Common myeloid progenitor, CD34-positive (primary cell): ENCODE results near the gene MESD.

Experiments used
- CTCF ChIA-PET: fragments of 350-600 bp; sonication (Branson Sonifier 250); formaldehyde crosslinking; loops from one replicate; lab custom pipeline; 2021; ENCODE audit warnings: antibody characterized with exemption; lab: Charles Lee
- POLR2A ChIA-PET: fragments of 350-600 bp; sonication (Branson Sonifier 250); formaldehyde crosslinking; loops from one replicate; lab custom pipeline; 2021; ENCODE audit warnings: antibody characterized with exemption; lab: Charles Lee
- DNase-seq, 3 donors: peaks; one replicate each; pipeline versions ENCODE4 v3.0.0 to v3.0.0-alpha.2; 2013
- H3K27ac ChIP-seq, 2 experiments: 1 replicate in 1 of 2; 2 replicates in 1 of 2; pipeline ENCODE4 v1.7.0; 2013; ENCODE audit warnings: inconsistent platforms in 2 of 2, low read length in 2 of 2, mild to moderate bottlenecking in 2 of 2, low read depth in 1 of 2, moderate library complexity in 1 of 2; ENCODE audit not compliant: severe bottlenecking in 2 of 2, insufficient read depth in 1 of 2, poor library complexity in 1 of 2
- H3K27me3 ChIP-seq, 5 experiments: replicated peaks in 2 of 5; 1 replicate in 3 of 5; 2 replicates in 2 of 5; pipeline versions ENCODE4 v1.6.1 to v1.7.0; 2013; ENCODE audit warnings: low read length in 4 of 5, mild to moderate bottlenecking in 2 of 5, moderate library complexity in 2 of 5, inconsistent platforms in 1 of 5; ENCODE audit not compliant: insufficient read depth in 5 of 5, control insufficient read depth in 4 of 5
- H3K36me3 ChIP-seq, 4 experiments: 1 replicate in 2 of 4; 2 replicates in 2 of 4; pipeline versions ENCODE4 v1.6.1 to v1.7.0; 2013; ENCODE audit warnings: low read length in 3 of 4, control low read depth in 1 of 4, mild to moderate bottlenecking in 1 of 4; ENCODE audit not compliant: control insufficient read depth in 4 of 4, insufficient read depth in 4 of 4
- H3K4me1 ChIP-seq, 4 experiments: 1 replicate in 3 of 4; 2 replicates in 1 of 4; pipeline versions ENCODE4 v1.6.1 to v1.7.1; 2013; ENCODE audit warnings: low read length in 3 of 4, mild to moderate bottlenecking in 3 of 4, control low read depth in 1 of 4, inconsistent platforms in 1 of 4, moderate library complexity in 1 of 4; ENCODE audit not compliant: control insufficient read depth in 4 of 4, insufficient read depth in 4 of 4; ENCODE audit errors: control extremely low read depth in 1 of 4
- H3K4me3 ChIP-seq, 7 experiments: 1 replicate in 4 of 7; 2 replicates in 3 of 7; pipeline versions ENCODE4 v1.5.1 to v1.7.0; 2013; ENCODE audit warnings: mild to moderate bottlenecking in 7 of 7, low read length in 6 of 7, moderate library complexity in 6 of 7, inconsistent platforms in 2 of 7, low read depth in 2 of 7, control low read depth in 1 of 7; ENCODE audit not compliant: insufficient read depth in 4 of 7, control insufficient read depth in 1 of 7; ENCODE audit errors: extremely low read depth in 1 of 7
- H3K9me3 ChIP-seq, 5 experiments: 1 replicate in 4 of 5; 2 replicates in 1 of 5; pipeline versions ENCODE4 v1.6.1 to v1.7.1; 2013; ENCODE audit warnings: low read length in 4 of 5, mild to moderate bottlenecking in 2 of 5, inconsistent platforms in 1 of 5, low read depth in 1 of 5, moderate library complexity in 1 of 5; ENCODE audit not compliant: control insufficient read depth in 4 of 5, insufficient read depth in 2 of 5; ENCODE audit errors: control extremely low read depth in 1 of 5
- WGBS: methylation state at CpG from one replicate; pipeline ENCODE4 v1.1.5; 2013; ENCODE audit not compliant: insufficient coverage; 5-methylcytosine and 5-hydroxymethylcytosine counted together

MESD gene

GRCh38 chr15:80991421-80991820, 1.8 kb upstream of the MESD start:
- CTCF ChIA-PET: interaction anchor here (0.8 to 1.5 kb wide), 8 partner anchors 10 to 278 kb away, joined by 3 to 8 read pairs (median 4); no protein-coding TSS in a partner anchor
- no peak overlapping the region for H3K27ac ChIP-seq
- WGBS: 50% methylated on average over 2 of the region's 5 CpGs

GRCh38 chr15:80990955-80991354, 1.3 kb upstream of the MESD start:
- CTCF ChIA-PET: interaction anchor here (0.8 to 1.4 kb wide), 6 partner anchors 14 to 278 kb away, joined by 3 to 8 read pairs (median 5); no protein-coding TSS in a partner anchor

More at GRCh38 chr15:80991421-80991820, 1.8 kb upstream of the MESD start:
- peak in 2 of 3 donors; percentile 60 to 70 for DNase-seq
- Histone ChIP-seq H3K36me3 (no peaks in the 10 kb centered on the region), H3K4me1 (peaks cover 14 to 42% (median 32%) of the 10 kb centered on the region in 4 experiments), H3K27me3 (no peaks in the 10 kb centered on the region), H3K4me3 (no peak overlapping the region), H3K9me3 (no peaks in the 10 kb centered on the region)
- POLR2A ChIA-PET: no interaction called here

GRCh38 chr15:80989081-80989517, 520 bp downstream of the MESD start:
- Histone ChIP-seq H3K4me3 (peak overlapping the region; percentile 82 to 99 (median 94)), H3K36me3 (no peaks in the 10 kb centered on the region), H3K27me3 (no peaks in the 10 kb centered on the region), H3K27ac (peak overlapping the region; percentile 74 to 91), H3K9me3 (no peaks in the 10 kb centered on the region), H3K4me1 (peaks cover 15 to 61% (median 49%) of the 10 kb centered on the region in 4 experiments)
- CTCF ChIA-PET: interaction anchor here (1.2 to 2.0 kb wide), 3 partner anchors 9 to 277 kb away, joined by 4 read pairs; no protein-coding TSS in a partner anchor
- POLR2A ChIA-PET: interaction anchor here (0.6 kb wide), 1 partner anchor 255 kb away, joined by 3 read pairs; no protein-coding TSS in a partner anchor
- no peak for DNase-seq
- WGBS: 0% methylated on average over 6 of the region's 7 CpGs

More at GRCh38 chr15:80990955-80991354, 1.3 kb upstream of the MESD start:
- Histone ChIP-seq H3K4me1 (peaks cover 14 to 45% (median 33%) of the 10 kb centered on the region in 4 experiments), H3K27me3 (no peaks in the 10 kb centered on the region), H3K9me3 (no peaks in the 10 kb centered on the region), H3K27ac (no peak overlapping the region), H3K4me3 (no peak overlapping the region), H3K36me3 (no peaks in the 10 kb centered on the region)
- DNase-seq: no peak
- no CpG with 5 or more reads among the region's 1 CpG for WGBS
- POLR2A ChIA-PET: no interaction called here

GRCh38 chr15:80988148-80988796, 1.3 kb downstream of the MESD start:
- 89% methylated on average over 6 of the region's 8 CpGs for WGBS
- POLR2A ChIA-PET: interaction anchor here (0.6 kb wide), 1 partner anchor 1301 kb away, joined by 3 read pairs; no protein-coding TSS in a partner anchor
- Histone ChIP-seq H3K4me3 (peak overlapping the region in 6 of 7 experiments; percentile 82 to 99 (median 92)), H3K27ac (peak overlapping the region in 1 of 2 experiments; percentile 4), H3K9me3 (no peaks in the 10 kb centered on the region), H3K4me1 (peaks cover 15 to 62% (median 51%) of the 10 kb centered on the region in 4 experiments), H3K36me3 (no peaks in the 10 kb centered on the region), H3K27me3 (no peaks in the 10 kb centered on the region)
- CTCF ChIA-PET: interaction anchor here (1.0 to 2.0 kb wide), 6 partner anchors 9 to 278 kb away, joined by 3 to 4 read pairs (median 4); no protein-coding TSS in a partner anchor
- DNase-seq: no peak

- POLR2A ChIA-PET: interaction anchor here (0.6 kb wide), 1 partner anchor 33 kb away, joined by 5 read pairs; no protein-coding TSS in a partner anchor
- Histone ChIP-seq H3K9me3 (no peaks in the 10 kb centered on the region), H3K27ac (no peak overlapping the region), H3K4me1 (peaks cover 15 to 66% (median 48%) of the 10 kb centered on the region in 4 experiments), H3K4me3 (no peak overlapping the region), H3K27me3 (no peaks in the 10 kb centered on the region), H3K36me3 (peaks cover 0 to 6% (median 1%) of the 10 kb centered on the region in 4 experiments)
- WGBS: 100% methylated on average over 1 of the region's 1 CpG
- CTCF ChIA-PET: interaction anchor here (1.0 kb wide), 2 partner anchors 9 to 280 kb away, joined by 3 to 4 read pairs; no protein-coding TSS in a partner anchor
- DNase-seq: no peak
Observed at GRCh38 chr15:80986487-80986886, 3.1 kb downstream of the MESD start.

- ChIA-PET CTCF (interaction anchor here (1.0 to 1.3 kb wide), 2 partner anchors 9 to 17 kb away, joined by 3 read pairs; no protein-coding TSS in a partner anchor), POLR2A (interaction anchor here (0.6 kb wide), 1 partner anchor 34 kb away, joined by 5 read pairs; no protein-coding TSS in a partner anchor)
- Histone ChIP-seq H3K4me1 (peaks cover 15 to 61% (median 44%) of the 10 kb centered on the region in 4 experiments), H3K36me3 (peaks cover 0 to 6% (median 1%) of the 10 kb centered on the region in 4 experiments), H3K27me3 (no peaks in the 10 kb centered on the region), H3K9me3 (no peaks in the 10 kb centered on the region), H3K27ac (no peak overlapping the region), H3K4me3 (no peak overlapping the region)
- no peak for DNase-seq
- WGBS: no CpG with 5 or more reads among the region's 5 CpGs
Observed at GRCh38 chr15:80985981-80986380, 3.6 kb downstream of the MESD start.
